Adrenal gland (tissue), 5 donors: ENCODE data around the gene PLA1A.

Experiments
- CTCF ChIP-seq, 6 experiments: fragments of 450-650 bp in 4 of 6; fragments of 200-600 bp in 2 of 6; sonication (generic) in 1 of 6; IDR thresholded peaks; 1 replicate in 5 of 6; 2 replicates in 1 of 6; pipeline versions ENCODE4 v1.5.1 to v1.8.0; 2016 to 2021; ENCODE audit warnings: antibody characterized with exemption in 6 of 6, mild to moderate bottlenecking in 2 of 6, moderate library complexity in 1 of 6
- POLR2A ChIP-seq, 2 donors: fragments of 450-650 bp; IDR thresholded peaks; one replicate each; pipeline ENCODE4 v1.6.1; 2017; ENCODE audit warnings: antibody characterized with exemption in 2 of 2, mild to moderate bottlenecking in 2 of 2, moderate library complexity in 1 of 2
- donor health status: DM: no; HTN: no; CAD: no.

- TF ChIP-seq CTCF (IDR thresholded peaks at IDR 0.05) (no peak), POLR2A (IDR thresholded peaks at IDR 0.05) (no peak)
Observed at GRCh38 chr3:119550192-119550910, 47.3 kb upstream of the PLA1A start.
